Bronchial epithelial cell (primary cell): ENCODE data around the gene IL23R. TPM values are rescaled to one million over a fixed set of nuclear protein-coding genes. Genes with fewer than 3 reads are reported as not detected.

Experiments used
- DNase-seq: peaks from one replicate; pipeline ENCODE4 v3.0.0-alpha.2; 2010; ENCODE audit warnings: low read depth
- FAIRE-seq: peaks from 2 replicates; lab custom pipeline; 2011; peaks lifted over from hg19 to GRCh38; lab: Jason Lieb, UNC
- H3K27me3 ChIP-seq: 2 replicates; pipeline ENCODE4 v1.5.1; 2011; ENCODE audit warnings: low read length; ENCODE audit not compliant: control insufficient read depth, insufficient read depth
- H3K36me3 ChIP-seq: 2 replicates; pipeline ENCODE4 v1.5.1; 2011; ENCODE audit warnings: low read length; ENCODE audit not compliant: control insufficient read depth, insufficient read depth
- H3K4me3 ChIP-seq: 2 replicates; pipeline ENCODE4 v1.5.1; 2011; ENCODE audit warnings: mild to moderate bottlenecking, low read depth, low read length, control low read depth
- total RNA-seq: library from RNA; depleted of rRNA; stranded (reverse); fragments of >200 nt; gene quantifications from 2 replicates; pipeline ENCODE4 v1.2.1, GENCODE V29; 2014
- TF ChIP-seq, protein P1 (sequence below): IDR thresholded peaks from 2 replicates; pipeline ENCODE4 v1.5.1; 2011; ENCODE audit warnings: mild to moderate bottlenecking, moderate library complexity, low read length, control low read depth, inconsistent platforms; ENCODE audit not compliant: insufficient read depth, severe bottlenecking

IL23R gene
- total RNA-seq, 1 donor from 2014 or later: not detected

DNA sequence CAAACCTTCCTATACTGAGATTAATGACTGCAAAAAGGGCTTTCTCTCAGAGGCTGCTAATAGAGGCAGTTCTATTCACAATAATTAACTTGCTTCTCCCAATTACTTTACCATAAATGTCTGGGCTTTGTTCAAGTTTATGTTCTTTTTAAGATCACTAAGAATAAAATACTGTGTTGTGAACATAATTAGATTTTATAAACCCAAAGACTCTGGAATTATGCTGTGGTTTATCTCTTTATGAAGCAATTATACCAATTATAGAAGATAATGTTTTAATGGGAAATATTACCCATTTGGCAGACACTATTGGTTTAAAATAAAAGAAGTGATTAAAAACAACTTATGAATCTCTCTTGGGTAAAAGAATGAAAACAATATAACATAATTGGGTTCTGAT is 97.9 kb downstream of the IL23R start:
- Histone ChIP-seq H3K27me3 (no peaks in the 10 kb centered on the region), H3K4me3 (no peak overlapping the region), H3K36me3 (no peaks in the 10 kb centered on the region)
- TF ChIP-seq, protein P1, sequence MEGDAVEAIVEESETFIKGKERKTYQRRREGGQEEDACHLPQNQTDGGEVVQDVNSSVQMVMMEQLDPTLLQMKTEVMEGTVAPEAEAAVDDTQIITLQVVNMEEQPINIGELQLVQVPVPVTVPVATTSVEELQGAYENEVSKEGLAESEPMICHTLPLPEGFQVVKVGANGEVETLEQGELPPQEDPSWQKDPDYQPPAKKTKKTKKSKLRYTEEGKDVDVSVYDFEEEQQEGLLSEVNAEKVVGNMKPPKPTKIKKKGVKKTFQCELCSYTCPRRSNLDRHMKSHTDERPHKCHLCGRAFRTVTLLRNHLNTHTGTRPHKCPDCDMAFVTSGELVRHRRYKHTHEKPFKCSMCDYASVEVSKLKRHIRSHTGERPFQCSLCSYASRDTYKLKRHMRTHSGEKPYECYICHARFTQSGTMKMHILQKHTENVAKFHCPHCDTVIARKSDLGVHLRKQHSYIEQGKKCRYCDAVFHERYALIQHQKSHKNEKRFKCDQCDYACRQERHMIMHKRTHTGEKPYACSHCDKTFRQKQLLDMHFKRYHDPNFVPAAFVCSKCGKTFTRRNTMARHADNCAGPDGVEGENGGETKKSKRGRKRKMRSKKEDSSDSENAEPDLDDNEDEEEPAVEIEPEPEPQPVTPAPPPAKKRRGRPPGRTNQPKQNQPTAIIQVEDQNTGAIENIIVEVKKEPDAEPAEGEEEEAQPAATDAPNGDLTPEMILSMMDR: no peak
- DNase-seq: no peak
- FAIRE-seq: no peak

DNA sequence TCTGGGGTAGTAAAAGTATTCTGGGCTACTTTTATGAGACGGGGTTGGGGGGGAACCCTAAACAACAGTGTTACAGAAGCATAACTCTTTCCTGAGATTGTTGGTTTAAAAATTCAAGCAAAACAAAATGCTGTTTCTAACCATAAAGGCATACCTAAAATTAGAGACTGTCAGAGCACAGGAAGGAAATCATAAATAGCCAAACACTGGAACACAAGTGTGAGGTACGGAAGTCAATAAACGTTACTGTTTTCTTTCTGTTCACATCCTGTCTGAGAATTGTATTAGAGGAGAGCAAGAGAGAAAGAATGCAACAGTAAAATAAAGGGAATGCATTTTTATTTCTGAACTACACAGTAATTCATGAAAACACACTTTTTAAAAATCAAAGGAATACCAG is 98.6 kb downstream of the IL23R start:
- H3K4me3 ChIP-seq: no peak overlapping the region
- H3K36me3 ChIP-seq: no peaks in the 10 kb centered on the region
- TF ChIP-seq, protein P1: no peak
- DNase-seq (no peak), FAIRE-seq (no peak)
- H3K27me3 ChIP-seq: no peaks in the 10 kb centered on the region

DNA sequence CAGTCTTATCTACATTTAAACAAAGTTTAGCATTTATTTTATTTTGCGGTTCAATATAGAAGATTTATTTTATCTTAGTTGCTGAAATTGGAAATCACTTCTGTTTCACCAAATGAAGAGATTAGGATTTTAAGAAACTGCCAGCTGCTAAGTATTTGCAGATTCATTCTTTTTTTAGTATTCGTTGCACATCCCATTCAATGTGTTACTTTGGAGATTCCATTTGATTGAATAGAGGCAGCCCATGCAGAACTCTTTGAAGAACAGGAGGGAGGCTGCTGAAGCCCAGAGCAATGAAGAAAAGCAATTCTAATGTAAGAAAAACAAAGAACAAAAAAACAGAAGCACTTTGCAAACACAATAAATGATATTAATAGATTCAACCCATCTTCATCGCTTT is 102.8 kb downstream of the IL23R start:
- Histone ChIP-seq H3K36me3 (no peaks in the 10 kb centered on the region), H3K27me3 (no peaks in the 10 kb centered on the region), H3K4me3 (no peak overlapping the region)
- DNase-seq (no peak), FAIRE-seq (no peak)
- TF ChIP-seq, protein P1: no peak

DNA sequence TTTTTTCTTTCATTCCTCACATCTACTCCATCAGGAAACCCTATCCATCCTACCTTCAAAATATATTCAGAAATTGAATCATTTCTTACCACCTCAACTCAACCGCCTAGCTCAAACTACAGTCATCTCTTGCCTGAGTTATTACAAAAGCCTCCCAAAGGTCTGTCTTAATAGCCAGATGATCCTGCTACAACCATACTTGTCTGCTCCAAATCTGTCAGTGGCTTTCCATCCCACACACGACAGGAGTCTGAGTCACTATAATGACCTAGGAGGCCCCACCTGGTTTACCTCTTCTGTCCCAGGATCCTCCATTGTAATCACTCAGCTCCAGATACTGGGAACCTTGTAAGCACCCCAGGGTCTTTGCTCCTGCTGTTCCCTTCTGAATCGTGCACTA is 104.3 kb downstream of the IL23R start:
- no peaks in the 10 kb centered on the region for H3K27me3 ChIP-seq
- no peaks in the 10 kb centered on the region for H3K36me3 ChIP-seq
- FAIRE-seq (no peak), DNase-seq (peak; percentile 28)
- TF ChIP-seq, protein P1: no peak
- no peak overlapping the region for H3K4me3 ChIP-seq

DNA sequence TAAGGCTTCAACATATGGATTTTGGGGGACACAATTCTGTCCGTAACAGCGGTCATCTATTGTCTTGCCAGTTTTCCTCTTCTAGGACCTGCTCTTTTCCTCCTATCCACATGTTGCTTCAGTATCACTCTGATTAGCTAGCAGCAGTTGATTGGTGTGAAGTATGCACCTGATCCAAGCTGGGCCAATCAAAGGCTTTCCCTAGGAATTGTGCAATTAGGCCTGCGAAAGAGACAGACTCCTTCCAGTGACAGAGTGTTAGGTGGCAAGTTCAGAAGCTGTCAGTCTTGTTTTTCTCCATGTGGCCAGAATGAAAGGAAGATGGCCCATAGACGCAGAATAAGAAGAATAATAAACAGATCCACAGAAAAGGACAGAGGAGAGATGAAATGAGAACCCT is 107.3 kb downstream of the IL23R start:
- TF ChIP-seq, protein P1: no peak
- FAIRE-seq: no peak

DNA sequence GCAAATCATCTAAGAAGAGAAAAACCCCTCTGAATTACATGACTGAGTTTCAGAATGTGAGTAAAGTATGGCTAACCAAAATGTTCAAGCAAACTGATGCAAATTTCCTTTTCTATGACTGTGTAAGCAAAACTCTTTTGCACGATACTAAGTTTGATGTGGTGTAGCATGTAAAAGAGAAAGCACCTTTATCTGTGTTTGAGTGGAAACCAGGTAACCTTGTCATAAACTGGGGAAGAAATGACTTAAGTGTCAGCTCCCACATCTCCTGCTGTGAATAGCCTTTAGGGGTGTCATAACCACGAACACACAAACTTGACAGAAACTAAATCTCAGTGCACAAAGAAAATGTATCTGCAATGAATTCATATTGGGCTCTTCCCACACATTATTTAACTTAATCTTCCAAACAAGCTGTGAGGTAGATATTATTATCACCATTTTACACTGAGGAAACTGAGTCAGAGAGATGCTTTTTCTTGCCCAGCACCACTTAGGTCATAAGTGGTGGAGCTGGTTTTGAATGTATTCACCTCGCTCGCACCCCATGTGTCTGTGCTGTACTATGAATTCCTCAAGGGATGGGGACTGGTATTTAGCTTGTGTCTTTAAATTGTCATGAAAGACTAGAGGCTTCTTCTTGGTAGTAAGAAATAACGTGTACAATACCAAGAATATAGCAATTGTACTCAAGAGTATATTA is 108.5 kb downstream of the IL23R start:
- H3K4me3 ChIP-seq: no peak overlapping the region
- H3K36me3 ChIP-seq: no peaks in the 10 kb centered on the region
- DNase-seq: no peak
- TF ChIP-seq, protein P1: no peak
- H3K27me3 ChIP-seq: no peaks in the 10 kb centered on the region
- no peak for FAIRE-seq

More for the DNA sequence above, 107.3 kb downstream of the IL23R start:
- no peak for DNase-seq
- no peaks in the 10 kb centered on the region for H3K36me3 ChIP-seq
- no peaks in the 10 kb centered on the region for H3K27me3 ChIP-seq
- H3K4me3 ChIP-seq: no peak overlapping the region
